ENCODE results near the gene SEMA4G.
"Not testable (repeated sequence)": the region's sequence is repeated elsewhere in the genome, so short reads cannot be mapped to it uniquely, and the experiment has no call there.

Gene SEMA4G

GRCh38 chr10:100972115-100972903 is 3.0 kb downstream of the SEMA4G start:
- H3K9me3 ChIP-seq (ENCODE audit: control insufficient read depth in 1 of 2, low read length in 2 of 2) = no peaks in the 10 kb centered on the region
- no peak overlapping the region for H3K4me3 ChIP-seq (ENCODE audit: low read depth in 1 of 2, low read length in 2 of 2)
- peaks cover 0 to 4% of the 10 kb centered on the region in 2 donors for H3K36me3 ChIP-seq (ENCODE audit: control insufficient read depth in 1 of 2, insufficient read depth in 2 of 2, low read length in 2 of 2)
- peaks cover 0 to 8% of the 10 kb centered on the region in 2 donors for H3K4me1 ChIP-seq (ENCODE audit: control insufficient read depth in 1 of 2, insufficient read depth in 2 of 2, low read length in 2 of 2)
- H3K27ac ChIP-seq (ENCODE audit: low read length) = no peak overlapping the region
- no peaks in the 10 kb centered on the region for H3K27me3 ChIP-seq (ENCODE audit: low read depth, low read length)

DNA sequence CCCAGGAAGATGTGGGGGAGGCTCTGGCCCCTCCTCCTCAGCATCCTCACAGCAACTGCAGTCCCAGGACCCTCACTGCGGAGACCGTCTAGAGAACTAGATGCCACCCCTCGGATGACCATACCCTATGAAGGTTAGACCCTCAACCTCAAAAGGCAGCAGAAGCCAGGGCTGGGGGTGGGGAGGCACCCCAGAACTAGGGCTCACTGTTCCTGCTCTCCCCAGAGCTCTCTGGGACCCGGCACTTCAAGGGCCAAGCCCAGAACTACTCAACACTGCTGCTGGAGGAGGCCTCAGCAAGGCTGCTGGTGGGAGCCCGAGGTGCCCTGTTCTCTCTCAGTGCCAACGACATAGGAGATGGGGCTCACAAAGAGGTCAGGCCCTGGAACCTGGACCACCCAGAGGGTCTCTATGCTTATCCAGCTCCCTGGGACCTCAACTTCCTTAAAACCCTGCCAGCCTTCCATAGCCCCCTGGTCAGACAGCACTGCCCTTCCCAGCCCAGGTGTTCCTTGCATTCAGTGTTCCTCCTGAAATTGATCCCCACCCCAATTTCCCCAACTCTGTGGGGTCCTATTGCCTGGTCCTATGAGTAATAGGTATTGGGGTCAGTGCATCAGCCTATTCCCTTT is 3.7 kb downstream of the SEMA4G start:
- Histone ChIP-seq H3K36me3 (ENCODE audit: control insufficient read depth in 1 of 2, insufficient read depth in 2 of 2, low read length in 2 of 2) (peaks cover 0 to 4% of the 10 kb centered on the region in 2 donors), H3K27me3 (ENCODE audit: low read depth, low read length) (no peaks in the 10 kb centered on the region), H3K9me3 (ENCODE audit: control insufficient read depth in 1 of 2, low read length in 2 of 2) (no peaks in the 10 kb centered on the region), H3K4me3 (ENCODE audit: low read depth in 1 of 2, low read length in 2 of 2) (no peak overlapping the region), H3K27ac (ENCODE audit: low read length) (no peak overlapping the region), H3K4me1 (ENCODE audit: control insufficient read depth in 1 of 2, insufficient read depth in 2 of 2, low read length in 2 of 2) (peaks cover 0 to 8% of the 10 kb centered on the region in 2 donors)

DNA sequence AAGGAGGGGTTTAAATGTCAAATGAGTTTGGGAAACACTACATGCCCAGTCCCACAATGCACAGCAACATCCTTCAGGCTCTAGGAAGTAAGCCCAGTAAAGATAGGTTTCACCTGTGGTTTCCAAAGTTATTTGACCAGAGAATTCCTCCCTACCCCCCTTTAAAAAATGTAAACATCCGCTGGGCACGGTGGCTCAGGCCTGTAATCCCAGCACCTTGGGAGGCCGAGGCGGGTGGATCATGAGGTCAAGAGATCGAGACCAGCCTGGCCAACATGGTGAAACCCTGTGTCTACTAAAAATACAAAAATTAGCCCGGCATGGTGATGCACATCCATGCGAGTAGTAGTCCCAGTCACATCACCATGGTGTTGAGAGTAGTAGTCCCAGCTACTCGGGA is 6.1 kb downstream of the SEMA4G start:
- not testable (repeated sequence) for H3K27me3 ChIP-seq (ENCODE audit: low read depth, low read length); H3K9me3 ChIP-seq (ENCODE audit: control insufficient read depth in 1 of 2, low read length in 2 of 2); H3K27ac ChIP-seq (ENCODE audit: low read length); H3K4me3 ChIP-seq (ENCODE audit: low read depth in 1 of 2, low read length in 2 of 2); H3K4me1 ChIP-seq (ENCODE audit: control insufficient read depth in 1 of 2, insufficient read depth in 2 of 2, low read length in 2 of 2)
- H3K36me3 ChIP-seq (ENCODE audit: control insufficient read depth in 1 of 2, insufficient read depth in 2 of 2, low read length in 2 of 2) = peaks cover 15 to 16% of the 10 kb centered on the region in 2 donors

DNA sequence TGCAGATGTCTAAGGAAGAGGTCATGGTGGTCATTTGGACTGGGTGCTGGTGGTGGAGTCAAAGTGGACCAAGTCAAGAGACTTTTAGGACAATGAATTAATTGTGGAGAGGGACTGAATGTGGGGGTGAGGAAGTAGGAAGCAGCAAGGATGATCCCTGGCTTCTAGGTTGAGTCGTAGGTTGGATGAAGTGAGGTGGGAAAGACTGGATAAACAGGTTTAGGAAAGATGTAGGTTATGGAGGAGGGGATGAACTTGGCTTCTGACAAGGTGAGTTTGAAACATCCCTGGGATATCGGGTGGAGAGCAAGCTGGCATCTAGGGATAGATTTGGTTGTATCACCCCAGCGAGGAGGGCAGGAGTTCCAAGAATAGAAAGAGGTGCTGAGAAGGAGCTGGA is 7.6 kb downstream of the SEMA4G start:
- no peaks in the 10 kb centered on the region for H3K4me1 ChIP-seq (ENCODE audit: control insufficient read depth in 1 of 2, insufficient read depth in 2 of 2, low read length in 2 of 2)
- no peak overlapping the region for H3K27ac ChIP-seq (ENCODE audit: low read length)
- peaks cover 26 to 27% of the 10 kb centered on the region in 2 donors for H3K36me3 ChIP-seq (ENCODE audit: control insufficient read depth in 1 of 2, insufficient read depth in 2 of 2, low read length in 2 of 2)
- H3K27me3 ChIP-seq (ENCODE audit: low read depth, low read length) = no peaks in the 10 kb centered on the region
- no peak overlapping the region for H3K4me3 ChIP-seq (ENCODE audit: low read depth in 1 of 2, low read length in 2 of 2)
- H3K9me3 ChIP-seq (ENCODE audit: control insufficient read depth in 1 of 2, low read length in 2 of 2) = no peaks in the 10 kb centered on the region

- peaks cover 26 to 27% of the 10 kb centered on the region in 2 donors for H3K36me3 ChIP-seq (ENCODE audit: control insufficient read depth in 1 of 2, insufficient read depth in 2 of 2, low read length in 2 of 2)
- no peaks in the 10 kb centered on the region for H3K4me1 ChIP-seq (ENCODE audit: control insufficient read depth in 1 of 2, insufficient read depth in 2 of 2, low read length in 2 of 2)
- H3K27ac ChIP-seq (ENCODE audit: low read length) = no peak overlapping the region
- H3K9me3 ChIP-seq (ENCODE audit: control insufficient read depth in 1 of 2, low read length in 2 of 2) = no peaks in the 10 kb centered on the region
- no peak overlapping the region for H3K4me3 ChIP-seq (ENCODE audit: low read depth in 1 of 2, low read length in 2 of 2)
- H3K27me3 ChIP-seq (ENCODE audit: low read depth, low read length) = no peaks in the 10 kb centered on the region
These were observed 8.1 kb downstream of the SEMA4G start for GRCh38 chr10:100977436-100977835.

- H3K9me3 ChIP-seq (ENCODE audit: control insufficient read depth in 1 of 2, low read length in 2 of 2) = no peaks in the 10 kb centered on the region
- no peaks in the 10 kb centered on the region for H3K4me1 ChIP-seq (ENCODE audit: control insufficient read depth in 1 of 2, insufficient read depth in 2 of 2, low read length in 2 of 2)
- no peak overlapping the region for H3K27ac ChIP-seq (ENCODE audit: low read length)
- H3K4me3 ChIP-seq (ENCODE audit: low read depth in 1 of 2, low read length in 2 of 2) = no peak overlapping the region
- H3K27me3 ChIP-seq (ENCODE audit: low read depth, low read length) = no peaks in the 10 kb centered on the region
- peaks cover 31 to 34% of the 10 kb centered on the region in 2 donors for H3K36me3 ChIP-seq (ENCODE audit: control insufficient read depth in 1 of 2, insufficient read depth in 2 of 2, low read length in 2 of 2)
These were observed 9.0 kb downstream of the SEMA4G start for GRCh38 chr10:100978121-100978900.

DNA sequence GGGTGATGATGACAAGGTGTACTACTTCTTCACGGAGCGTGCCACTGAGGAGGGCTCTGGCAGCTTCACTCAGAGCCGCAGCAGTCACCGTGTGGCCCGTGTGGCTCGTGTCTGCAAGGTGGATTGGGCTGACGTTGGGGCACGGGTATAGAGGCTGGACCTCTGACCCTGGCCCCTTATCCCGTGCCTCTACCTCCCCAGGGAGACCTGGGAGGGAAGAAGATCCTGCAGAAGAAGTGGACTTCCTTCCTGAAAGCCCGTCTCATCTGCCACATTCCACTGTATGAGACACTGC is 9.5 kb downstream of the SEMA4G start:
- H3K36me3 ChIP-seq (ENCODE audit: control insufficient read depth in 1 of 2, insufficient read depth in 2 of 2, low read length in 2 of 2) = peaks cover 31 to 37% of the 10 kb centered on the region in 2 donors
- H3K27me3 ChIP-seq (ENCODE audit: low read depth, low read length) = no peaks in the 10 kb centered on the region
- no peaks in the 10 kb centered on the region for H3K4me1 ChIP-seq (ENCODE audit: control insufficient read depth in 1 of 2, insufficient read depth in 2 of 2, low read length in 2 of 2)
- H3K27ac ChIP-seq (ENCODE audit: low read length) = no peak overlapping the region
- no peak overlapping the region for H3K4me3 ChIP-seq (ENCODE audit: low read depth in 1 of 2, low read length in 2 of 2)
- no peaks in the 10 kb centered on the region for H3K9me3 ChIP-seq (ENCODE audit: control insufficient read depth in 1 of 2, low read length in 2 of 2)

- H3K4me3 ChIP-seq (ENCODE audit: low read depth in 1 of 2, low read length in 2 of 2) = no peak overlapping the region
- peaks cover 31 to 37% of the 10 kb centered on the region in 2 donors for H3K36me3 ChIP-seq (ENCODE audit: control insufficient read depth in 1 of 2, insufficient read depth in 2 of 2, low read length in 2 of 2)
- H3K9me3 ChIP-seq (ENCODE audit: control insufficient read depth in 1 of 2, low read length in 2 of 2) = no peaks in the 10 kb centered on the region
- no peaks in the 10 kb centered on the region for H3K27me3 ChIP-seq (ENCODE audit: low read depth, low read length)
- H3K27ac ChIP-seq (ENCODE audit: low read length) = no peak overlapping the region
- no peaks in the 10 kb centered on the region for H3K4me1 ChIP-seq (ENCODE audit: control insufficient read depth in 1 of 2, insufficient read depth in 2 of 2, low read length in 2 of 2)
These were observed 10.5 kb downstream of the SEMA4G start for GRCh38 chr10:100979791-100980272.

GRCh38 chr10:100980311-100980710 is 11.0 kb downstream of the SEMA4G start:
- H3K27ac ChIP-seq (ENCODE audit: low read length) = no peak overlapping the region
- H3K4me1 ChIP-seq (ENCODE audit: control insufficient read depth in 1 of 2, insufficient read depth in 2 of 2, low read length in 2 of 2) = no peaks in the 10 kb centered on the region
- H3K4me3 ChIP-seq (ENCODE audit: low read depth in 1 of 2, low read length in 2 of 2) = no peak overlapping the region
- H3K36me3 ChIP-seq (ENCODE audit: control insufficient read depth in 1 of 2, insufficient read depth in 2 of 2, low read length in 2 of 2) = peaks cover 31 to 37% of the 10 kb centered on the region in 2 donors
- H3K27me3 ChIP-seq (ENCODE audit: low read depth, low read length) = no peaks in the 10 kb centered on the region
- no peaks in the 10 kb centered on the region for H3K9me3 ChIP-seq (ENCODE audit: control insufficient read depth in 1 of 2, low read length in 2 of 2)

- no peaks in the 10 kb centered on the region for H3K9me3 ChIP-seq (ENCODE audit: control insufficient read depth in 1 of 2, low read length in 2 of 2)
- H3K36me3 ChIP-seq (ENCODE audit: control insufficient read depth in 1 of 2, insufficient read depth in 2 of 2, low read length in 2 of 2) = peaks cover 31 to 37% of the 10 kb centered on the region in 2 donors
- no peak overlapping the region for H3K27ac ChIP-seq (ENCODE audit: low read length)
- no peaks in the 10 kb centered on the region for H3K4me1 ChIP-seq (ENCODE audit: control insufficient read depth in 1 of 2, insufficient read depth in 2 of 2, low read length in 2 of 2)
- no peak overlapping the region for H3K4me3 ChIP-seq (ENCODE audit: low read depth in 1 of 2, low read length in 2 of 2)
- H3K27me3 ChIP-seq (ENCODE audit: low read depth, low read length) = no peaks in the 10 kb centered on the region
These were observed 11.4 kb downstream of the SEMA4G start for GRCh38 chr10:100980711-100981110.

GRCh38 chr10:100981178-100981772 is 12.0 kb downstream of the SEMA4G start:
- peaks cover 35 to 37% of the 10 kb centered on the region in 2 donors for H3K36me3 ChIP-seq (ENCODE audit: control insufficient read depth in 1 of 2, insufficient read depth in 2 of 2, low read length in 2 of 2)
- H3K27me3 ChIP-seq (ENCODE audit: low read depth, low read length) = no peaks in the 10 kb centered on the region
- no peak overlapping the region for H3K4me3 ChIP-seq (ENCODE audit: low read depth in 1 of 2, low read length in 2 of 2)
- H3K4me1 ChIP-seq (ENCODE audit: control insufficient read depth in 1 of 2, insufficient read depth in 2 of 2, low read length in 2 of 2) = peaks cover 1 to 2% of the 10 kb centered on the region in 2 donors
- H3K27ac ChIP-seq (ENCODE audit: low read length) = no peak overlapping the region
- H3K9me3 ChIP-seq (ENCODE audit: control insufficient read depth in 1 of 2, low read length in 2 of 2) = no peaks in the 10 kb centered on the region
